Activated CD4-positive, CD25-positive, alpha-beta regulatory T cell treated with anti-CD3 and anti-CD28 coated beads, Interleukin-2, amount 50 U/mL, for 16 hours (primary cell): Measurements from ENCODE around the gene HMGN1.

Experiments used
- DNase-seq: peaks from one replicate; pipeline ENCODE4 v3.0.0-alpha.2; 2020; ENCODE audit warnings: low read depth, low spot score

The HMGN1 gene

DNA sequence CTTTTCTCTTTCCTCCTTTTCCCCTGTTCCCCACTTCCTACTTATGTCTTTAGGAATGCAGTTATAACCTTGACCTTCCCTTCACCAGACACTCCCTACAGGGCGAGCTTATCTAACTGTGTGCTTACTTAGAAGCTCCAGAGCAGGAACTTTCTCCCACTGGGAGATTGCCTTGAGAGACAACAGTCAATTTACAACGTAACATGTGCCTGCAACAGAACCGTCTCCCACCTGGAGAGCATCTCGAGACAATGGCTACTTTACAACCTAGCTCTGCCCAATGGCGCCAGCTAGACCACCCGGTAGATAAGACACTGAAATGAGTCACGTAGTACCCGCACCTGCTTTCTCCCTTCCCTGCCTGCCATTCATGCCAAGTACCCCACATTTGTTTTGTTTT lies 16.7 kb downstream of the HMGN1 start:
- no peak for DNase-seq

DNA sequence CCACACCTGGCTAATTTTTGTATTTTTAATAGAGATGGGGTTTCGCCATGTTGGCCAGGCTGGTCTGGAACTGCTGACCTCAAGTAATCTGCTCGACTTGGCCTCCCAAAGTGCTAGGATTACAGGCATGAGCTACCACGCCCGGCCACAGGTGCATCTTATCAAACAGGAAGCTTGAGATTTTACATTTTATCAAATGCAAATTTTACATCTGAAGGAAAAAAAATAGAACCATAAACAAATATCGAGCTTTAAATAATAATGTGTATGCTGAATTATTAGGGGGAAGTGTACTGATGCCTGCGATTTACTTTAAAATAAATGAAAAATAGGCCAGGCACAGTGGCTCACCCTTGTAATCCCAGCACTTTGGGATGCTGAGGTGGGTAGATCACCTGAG lies 18.9 kb downstream of the HMGN1 start:
- DNase-seq = no peak

DNA sequence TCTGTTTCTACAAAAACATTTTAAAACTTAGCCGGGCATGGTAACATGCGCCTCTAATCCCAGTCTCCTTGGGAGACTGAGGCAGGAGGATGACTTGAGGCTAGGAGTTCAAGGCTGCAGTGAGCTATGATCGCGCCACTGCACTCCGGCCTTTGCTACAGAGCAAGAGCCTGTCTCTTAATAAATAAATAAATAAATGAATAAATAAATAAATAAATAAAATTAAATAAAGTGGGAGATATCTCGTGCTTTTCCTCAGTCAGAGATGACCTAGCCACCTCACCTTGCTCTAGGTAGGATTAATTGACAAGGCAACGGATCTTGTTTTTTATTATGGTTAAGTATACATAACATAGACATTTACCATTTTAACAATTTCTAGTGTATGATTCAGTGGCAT lies 21.2 kb downstream of the HMGN1 start:
- DNase-seq = no peak

DNA sequence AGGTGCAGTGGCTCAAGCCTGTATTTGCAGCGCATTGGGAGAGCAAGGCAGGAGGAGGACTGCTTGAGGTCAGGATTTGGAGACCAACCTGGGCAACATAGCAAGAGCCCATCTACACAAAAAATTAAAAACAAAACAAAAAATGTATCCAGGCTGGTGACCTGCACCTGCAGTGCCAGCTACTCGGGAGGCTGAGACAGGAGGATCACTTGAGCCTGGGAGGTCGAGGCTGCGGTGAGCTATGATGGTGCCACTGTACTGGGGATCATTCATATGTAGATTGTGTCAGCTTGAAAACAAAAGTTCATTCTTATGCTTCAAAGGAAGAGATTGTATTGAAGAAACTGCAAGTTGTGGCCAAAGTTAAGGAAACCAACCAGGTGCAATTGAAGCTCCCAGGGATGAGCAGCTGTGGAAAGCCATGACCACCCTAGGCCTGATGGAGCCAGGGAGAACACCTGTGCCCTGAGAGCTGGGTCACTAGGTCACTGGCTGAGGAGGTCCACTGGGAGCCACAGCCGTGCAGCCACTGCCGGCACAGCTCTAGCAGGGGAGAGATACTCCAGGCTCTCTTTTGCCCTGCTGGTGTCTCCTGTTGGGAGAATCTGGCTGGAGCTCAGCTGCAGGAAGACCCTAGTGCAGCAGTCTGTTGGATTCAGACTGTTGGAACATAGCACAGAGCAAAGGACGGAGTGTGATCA lies 22.1 kb downstream of the HMGN1 start:
- DNase-seq = no peak

DNA sequence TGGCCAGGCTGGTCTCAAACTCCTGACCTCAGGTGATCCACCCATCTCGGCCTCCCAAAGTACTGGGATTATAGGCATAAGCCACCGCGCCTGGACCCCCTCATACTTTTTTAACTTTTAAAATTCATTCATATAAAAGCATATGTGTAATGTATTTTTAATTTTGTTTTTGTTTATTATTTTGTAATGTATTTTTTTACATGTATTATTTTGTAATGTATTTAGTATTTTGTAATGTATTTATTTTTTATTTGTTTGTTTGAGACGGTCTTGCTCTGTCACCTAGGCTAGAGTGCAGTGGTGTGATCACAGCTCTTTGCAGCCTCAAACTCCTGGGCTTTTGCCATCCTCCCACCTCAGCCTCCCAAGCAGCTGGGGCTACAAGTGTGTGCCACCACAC lies 23.4 kb downstream of the HMGN1 start:
- DNase-seq = no peak

DNA sequence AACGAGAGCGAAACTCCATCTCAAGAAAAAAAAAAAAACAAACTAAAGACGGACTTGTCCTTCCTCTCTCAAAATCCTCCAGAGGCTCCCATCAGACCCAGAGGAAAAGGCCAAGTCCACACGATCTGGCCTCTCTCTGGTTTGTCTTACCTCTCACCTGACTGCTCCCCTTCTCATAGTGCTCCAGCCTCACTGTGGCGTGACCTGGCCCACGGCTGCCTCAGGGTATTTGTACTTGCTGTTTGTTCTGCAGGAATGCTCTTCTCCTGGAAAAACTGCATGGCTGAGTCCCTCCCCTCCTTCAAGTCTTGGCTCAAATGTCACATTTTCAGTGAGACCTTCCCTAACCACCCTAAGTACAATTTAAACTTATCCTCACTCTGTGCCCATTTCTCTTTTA lies 27.5 kb downstream of the HMGN1 start:
- no peak for DNase-seq

DNA sequence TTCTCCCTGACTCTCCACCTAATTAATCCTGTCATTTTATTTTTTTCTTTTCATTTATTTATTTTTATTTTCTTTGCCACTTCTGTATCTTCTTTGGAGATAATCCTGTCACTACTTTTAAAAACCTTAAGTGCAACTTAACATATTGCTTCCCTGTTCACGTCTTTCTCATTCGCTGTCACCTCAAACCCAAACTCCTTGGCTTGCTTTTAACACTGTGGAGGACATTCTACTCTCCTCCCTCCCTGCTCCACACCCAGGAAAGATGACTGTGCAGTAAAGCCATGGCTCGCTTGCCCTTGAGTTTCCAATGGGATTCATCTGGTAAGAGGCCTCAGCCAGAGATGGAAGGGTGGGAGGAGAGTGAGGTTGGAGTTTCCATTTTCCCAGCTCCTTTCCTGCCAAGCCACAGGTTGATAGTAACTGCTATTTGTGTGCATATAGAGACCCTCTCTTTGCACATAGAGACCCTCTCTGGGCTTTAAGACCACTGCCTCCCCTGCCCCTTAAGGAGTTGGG lies 29.0 kb downstream of the HMGN1 start:
- no peak for DNase-seq

DNA sequence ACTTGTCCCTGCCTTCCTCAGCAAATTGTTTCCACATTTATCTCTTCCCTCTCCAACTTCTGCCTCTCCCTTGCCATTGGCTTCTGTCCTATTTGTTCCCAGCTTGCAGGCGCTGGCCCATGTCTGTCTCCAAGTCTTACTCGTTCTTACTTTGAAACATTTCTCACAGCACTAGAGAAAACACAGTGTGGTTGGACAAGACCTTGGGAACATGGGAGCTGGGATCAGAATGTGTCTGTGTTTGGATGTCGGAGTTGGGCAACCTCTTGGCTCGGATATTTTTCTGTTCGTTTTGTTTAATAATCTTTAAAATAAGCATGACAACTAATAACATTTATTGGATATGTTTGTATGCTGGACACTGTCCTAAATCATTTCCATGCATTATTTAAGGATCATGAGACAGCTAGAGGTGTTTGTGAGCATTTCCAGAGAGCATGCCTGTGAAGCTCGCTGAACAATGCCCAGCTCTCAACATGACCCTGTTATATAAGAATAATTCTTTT lies 29.6 kb downstream of the HMGN1 start:
- no peak for DNase-seq

DNA sequence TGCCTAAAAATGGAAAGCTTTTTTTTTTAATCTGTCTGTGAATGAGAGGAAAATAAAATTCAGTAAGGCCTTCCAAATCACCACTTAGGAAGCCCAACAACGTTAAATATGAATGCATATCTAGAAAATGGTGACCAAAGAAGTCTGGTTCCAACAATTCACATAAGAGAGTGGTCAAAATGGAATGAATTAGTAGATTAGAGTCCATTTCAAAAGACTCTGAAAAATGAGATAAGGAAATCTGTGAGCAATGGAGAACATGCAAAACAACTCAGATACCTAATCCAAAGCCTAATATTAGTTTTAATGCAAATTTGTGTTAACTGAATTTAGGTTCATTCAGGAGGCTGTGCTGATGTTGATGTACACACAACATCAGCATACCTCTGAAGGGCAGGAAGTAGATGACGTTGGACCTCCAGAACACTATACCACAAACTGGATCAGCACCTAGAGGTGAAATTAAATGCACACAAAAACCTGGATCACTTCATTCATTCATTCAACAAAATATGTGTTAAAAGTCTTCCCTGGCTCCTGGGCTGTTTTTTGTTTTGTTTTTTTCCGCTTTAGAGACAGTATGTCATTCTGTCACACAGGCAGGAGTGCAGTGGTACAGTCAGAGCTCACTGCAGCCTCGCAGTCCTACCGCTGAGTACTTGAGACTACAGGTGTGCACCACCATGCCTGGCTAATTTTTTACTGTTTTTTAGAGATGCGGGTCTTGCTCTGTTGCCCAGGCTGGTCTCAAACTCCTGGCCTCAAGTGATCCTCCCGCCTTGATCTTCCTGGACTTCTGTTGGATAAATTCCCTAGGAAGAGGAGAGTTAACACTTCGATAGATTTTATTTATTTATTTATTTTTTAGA lies 30.6 kb downstream of the HMGN1 start:
- DNase-seq = no peak

DNA sequence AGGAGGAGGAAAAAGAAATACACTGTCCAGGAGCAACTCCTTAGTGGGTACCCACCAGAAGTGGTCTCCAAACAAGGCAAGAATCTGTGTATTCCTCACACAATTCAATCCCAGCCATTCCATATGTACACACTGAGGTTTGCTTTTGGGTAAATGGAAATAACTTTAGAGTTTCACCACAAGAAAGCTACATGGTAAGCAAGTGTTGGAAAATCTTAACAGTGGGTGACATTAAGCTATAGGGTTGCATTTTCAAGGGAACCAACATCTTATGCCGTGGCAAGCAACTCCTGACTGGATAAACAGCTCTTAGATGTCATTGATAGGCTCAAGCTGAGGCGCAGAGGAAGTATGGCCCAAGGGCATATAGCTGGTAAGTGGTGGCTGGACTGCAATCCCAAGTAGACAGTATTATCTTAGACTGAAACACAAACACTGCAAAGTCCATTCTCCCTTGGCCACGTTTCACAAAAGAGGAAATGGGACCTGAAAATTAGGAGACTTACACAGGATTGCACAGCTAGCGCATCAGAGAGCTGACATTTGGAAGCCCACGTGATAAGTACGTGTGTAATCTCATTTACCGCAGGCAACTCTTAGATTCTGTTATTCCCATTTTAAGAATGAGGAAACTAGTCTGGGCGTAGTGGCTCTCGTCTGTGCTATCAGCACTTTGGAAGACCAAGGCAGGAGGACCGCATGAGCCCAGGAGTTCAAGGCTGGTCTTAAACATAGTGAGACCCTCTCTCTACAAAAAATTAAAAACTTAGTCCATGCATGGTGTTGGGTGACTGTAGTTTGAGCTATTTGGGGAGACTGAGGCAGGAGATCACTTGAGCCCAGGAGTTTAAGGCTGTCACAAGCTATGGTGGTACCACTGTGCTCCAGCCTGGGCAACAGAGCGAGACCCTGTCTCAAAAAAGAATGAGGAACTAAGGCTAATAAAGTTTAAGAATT lies 31.5 kb downstream of the HMGN1 start:
- DNase-seq = no peak

DNA sequence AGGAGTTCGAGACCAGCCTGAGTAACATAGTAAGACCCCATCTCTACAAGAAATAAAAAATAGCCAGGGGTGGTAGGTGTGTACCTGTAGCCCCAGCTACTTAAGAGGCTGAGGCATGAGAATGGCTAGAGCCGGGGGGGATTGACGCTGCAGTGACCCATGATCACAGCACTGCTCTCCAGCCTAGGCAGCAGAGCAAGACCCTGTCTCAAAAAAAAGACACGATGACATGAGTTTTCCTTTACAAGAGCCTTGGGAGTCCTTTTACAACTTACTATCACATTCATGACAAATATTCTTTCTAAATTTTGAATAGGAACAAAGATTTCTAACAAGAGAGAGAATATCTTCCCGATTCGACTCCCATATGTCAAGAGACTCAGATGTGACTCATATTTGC lies 32.2 kb downstream of the HMGN1 start:
- no peak for DNase-seq

DNA sequence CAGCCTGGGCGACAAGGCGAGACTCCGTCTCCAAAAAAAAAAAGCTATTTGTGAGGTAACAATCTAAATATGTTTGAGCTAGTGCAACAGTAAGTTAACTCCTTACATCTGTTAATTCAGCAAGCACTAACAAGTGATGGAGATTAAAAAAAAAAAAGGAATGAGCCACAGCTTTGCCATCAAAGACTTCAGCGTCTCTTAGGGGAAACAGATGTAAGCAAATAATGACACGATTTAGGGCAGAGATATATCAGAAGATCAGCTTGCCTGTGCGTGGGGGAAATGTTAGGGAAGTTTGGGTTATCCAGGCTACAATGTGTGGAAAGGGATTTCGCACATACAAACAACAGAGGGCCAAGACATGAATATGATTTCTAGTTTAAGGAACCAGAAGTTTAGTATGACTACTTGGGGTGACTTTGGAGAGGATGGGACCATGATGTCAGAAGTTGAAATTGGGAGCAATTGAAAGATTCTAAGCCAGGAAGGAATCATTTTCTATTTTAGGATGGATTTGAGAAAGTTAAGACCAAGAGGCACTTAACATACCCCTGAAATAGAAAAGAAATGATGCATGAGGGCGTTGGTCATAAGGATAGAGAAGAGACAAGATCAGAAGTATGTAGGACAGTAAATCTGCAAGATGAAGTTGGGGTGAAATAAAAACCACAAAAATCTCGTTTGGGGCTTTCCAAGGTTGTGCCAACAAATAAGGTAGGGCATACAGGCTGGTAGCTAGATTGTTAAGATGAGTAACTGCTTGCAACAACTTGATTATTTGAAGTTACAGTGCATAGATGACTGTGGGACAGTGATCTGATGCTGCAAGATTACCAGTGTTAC lies 33.1 kb downstream of the HMGN1 start:
- no peak for DNase-seq

DNA sequence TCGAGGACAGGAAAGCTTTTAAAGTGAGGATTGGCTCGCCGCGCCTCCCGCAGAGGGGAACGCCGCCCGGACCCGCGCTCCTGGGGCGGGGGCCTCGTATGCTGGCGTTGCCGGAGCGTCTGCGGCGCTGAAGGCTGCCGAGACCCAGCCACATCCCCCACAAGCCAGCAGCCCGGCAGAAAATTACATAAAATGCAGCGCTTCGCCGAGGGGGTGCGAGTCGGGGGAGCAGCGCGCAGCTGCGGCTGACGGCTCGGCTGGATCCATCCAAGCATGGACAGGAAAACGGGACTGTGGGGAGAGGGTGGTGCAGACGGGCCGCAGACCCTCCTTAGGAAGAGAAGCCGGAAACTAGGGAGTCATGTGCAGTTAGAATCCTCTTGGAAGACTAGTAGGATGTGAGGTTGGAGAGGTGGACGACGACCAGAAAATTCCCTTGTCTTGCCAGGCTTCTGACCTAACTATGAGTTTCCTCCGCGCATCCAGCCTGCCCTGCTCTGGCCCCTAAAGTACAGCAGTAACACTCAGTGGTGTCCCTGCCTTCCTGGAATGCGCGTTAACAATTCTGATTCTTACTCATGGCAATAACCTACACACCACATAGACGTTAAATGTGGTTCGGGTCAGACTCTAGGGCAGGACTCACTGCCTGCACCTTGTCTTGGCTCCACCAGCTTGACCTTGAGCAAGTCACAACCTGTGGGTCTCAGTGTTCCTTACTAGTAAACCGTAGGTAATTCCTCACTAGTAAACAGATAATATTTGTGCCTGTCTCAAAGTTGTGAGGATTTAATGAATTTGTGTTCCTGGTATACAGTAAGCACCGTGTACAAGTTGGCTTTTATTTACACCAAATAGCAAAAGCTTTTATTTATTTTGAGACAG lies 34.5 kb downstream of the HMGN1 start:
- DNase-seq = peak; percentile 3

DNA sequence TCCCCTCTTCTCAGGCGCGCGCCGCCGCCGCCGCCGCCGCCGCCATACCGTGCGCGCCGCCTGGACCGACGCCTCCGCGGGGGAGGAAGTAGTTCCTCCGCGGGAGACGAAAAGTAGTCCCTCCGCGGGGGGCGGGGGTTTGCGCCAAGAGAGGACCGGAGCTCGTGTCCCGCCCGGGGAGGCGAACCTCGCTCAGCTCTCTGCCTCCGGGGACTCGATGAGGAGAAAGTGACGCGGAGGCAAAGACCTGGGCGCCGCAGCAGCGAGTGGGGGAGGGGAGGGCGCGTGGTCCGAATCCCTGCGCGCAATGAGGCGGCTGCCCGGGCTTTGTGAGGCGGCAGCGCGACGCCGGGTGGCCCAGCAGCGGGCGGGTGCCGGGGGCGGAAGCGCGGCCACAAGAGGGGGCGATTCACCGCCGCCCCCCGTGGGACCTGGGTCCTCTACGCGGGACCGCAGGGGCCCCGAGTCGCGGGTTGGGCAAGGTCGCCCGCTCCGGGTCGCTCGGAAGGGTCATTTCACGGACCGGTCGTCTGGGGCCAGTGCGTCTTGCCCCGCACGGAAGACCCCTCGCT lies 35.2 kb downstream of the HMGN1 start, which contains the start of gene BRWD1:
Gene BRWD1 (minus strand): TSS at position 62 of the 572 bp plus-strand sequence. CDS start 141 bp downstream, outside the sequence.
- peak; percentile 51 for DNase-seq

DNA sequence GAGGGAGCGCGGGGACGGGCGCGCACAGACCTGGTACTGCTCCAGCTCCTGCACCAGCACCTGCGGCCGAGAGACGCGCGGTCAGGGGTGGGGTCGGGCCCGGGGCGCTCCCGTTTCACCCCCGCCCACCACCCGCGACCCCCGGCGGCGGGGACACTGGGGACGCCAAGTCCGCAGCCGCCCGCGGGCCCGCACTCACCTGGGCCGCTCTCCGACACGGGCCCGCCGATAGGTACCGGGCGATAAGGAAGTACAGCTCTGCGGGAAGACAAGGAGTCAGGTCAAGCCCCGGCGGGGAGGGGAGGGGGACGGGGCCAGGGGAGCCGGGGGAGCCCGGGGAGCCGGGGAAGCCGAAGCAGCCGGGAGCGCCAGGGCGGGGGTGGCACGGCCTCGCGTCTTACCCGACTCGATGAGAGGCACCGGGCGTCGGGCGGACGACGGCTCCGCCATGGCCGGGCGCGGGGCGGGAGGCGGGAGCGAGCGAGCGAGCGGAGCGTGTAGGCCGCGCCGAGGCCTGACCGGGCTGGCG lies 35.8 kb downstream of the HMGN1 start:
- DNase-seq = peak; percentile 30

DNA sequence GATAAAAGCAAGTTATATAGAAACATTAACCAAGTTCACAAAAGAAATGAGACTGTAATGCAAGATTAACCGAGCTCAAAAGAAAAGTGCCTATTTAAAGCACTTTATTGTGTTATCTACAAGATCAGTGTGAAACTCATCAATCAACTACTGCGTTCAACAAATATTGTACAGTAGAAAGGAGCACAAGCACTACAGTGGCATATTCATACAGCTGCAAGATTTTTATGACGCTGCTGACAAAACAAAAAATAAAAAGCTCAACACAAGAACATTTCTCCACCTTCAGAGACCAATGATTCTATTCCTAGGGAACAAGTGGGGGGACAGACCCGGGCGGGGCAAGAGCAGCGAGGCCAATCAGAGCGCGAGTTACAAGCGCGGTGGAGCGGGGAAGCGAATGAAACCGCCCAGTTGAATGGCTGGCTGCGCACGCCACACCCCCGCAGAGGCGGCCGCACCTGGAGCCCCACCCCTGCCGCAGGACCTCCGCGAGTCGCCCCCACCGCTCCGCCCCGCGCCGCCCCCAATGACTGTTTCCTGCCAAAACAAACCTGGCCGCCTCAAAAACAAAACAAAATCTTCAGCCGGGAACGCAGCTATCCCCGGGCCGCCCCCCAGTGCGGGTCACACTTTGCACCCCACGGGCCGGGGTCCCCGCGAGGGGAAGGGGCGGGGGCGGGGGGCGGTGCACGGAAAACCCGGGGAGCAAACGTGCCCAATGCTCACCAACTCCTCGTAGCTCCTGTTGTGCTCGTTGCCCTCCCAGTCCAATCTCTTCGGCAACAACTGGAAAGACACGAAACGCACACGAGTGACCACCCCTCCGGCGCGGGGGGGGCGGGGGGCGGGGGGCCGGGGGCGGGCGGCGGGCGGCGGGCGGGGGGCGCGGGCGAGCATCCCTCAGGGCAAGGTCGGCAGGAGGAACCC lies 36.5 kb downstream of the HMGN1 start:
- peak; percentile 90 for DNase-seq

DNA sequence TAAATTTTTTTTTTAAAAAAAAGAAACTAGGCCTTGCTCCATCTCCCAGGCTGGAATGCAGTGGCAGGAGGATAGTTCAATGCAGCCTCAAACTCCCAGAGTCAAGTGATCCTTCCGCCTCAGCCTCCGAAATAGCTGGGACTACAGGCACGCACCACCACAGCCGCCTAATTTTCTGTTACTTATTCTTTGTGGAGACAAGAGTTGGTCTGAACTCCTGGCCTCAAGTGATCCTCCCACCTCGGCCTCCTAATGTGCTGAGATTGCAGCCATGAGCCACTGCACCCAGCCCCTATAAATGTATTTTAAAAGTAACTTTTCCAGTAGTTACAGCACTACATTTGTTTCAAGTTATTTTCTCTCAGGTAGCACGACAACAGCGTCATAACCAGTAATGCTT lies 37.7 kb downstream of the HMGN1 start:
- no peak for DNase-seq

DNA sequence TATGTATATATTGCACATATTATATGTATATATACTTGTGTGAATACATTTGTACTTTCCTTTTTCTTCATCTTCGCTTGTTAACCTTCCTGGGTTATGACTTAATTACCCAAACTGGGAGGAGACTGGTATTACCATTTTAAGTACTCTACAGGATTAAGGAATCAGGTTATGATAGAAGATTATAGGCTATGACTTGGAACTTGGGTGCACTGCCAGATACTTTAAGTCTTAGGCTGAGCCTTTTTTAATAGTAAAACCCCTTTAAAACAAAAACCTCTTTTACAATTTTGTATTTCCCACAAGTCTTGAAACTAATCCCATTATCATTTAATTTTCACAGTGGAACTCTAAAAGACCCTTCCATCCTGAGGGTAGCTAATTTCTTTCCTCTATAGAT lies 41.4 kb downstream of the HMGN1 start:
- no peak for DNase-seq
